GM12892 (cell line): ENCODE data around the gene TMEM109.

Experiments used
- POLR2A ChIP-seq: IDR thresholded peaks from 2 replicates; pipeline ENCODE4 v1.6.1; 2011; ENCODE audit warnings: low read depth, low read length, control low read depth
- POLR2AphosphoS5 ChIP-seq: IDR thresholded peaks from 2 replicates; pipeline ENCODE4 v1.6.1; 2011; ENCODE audit warnings: low read depth, low read length, control low read depth

GRCh38 chr11:60906132-60906972 is 7.6 kb upstream of the TMEM109 start, which contains the start of gene PRPF19:
- TF ChIP-seq POLR2AphosphoS5: peak; percentile 91
- peak; percentile 95 for TF ChIP-seq POLR2A
